Nephron (organoid): ENCODE measurements around the gene UBXN10.
A peak's percentile ranks its signal among the peaks of the same experiment; 100 is the strongest.

Source experiments
- H3K27ac Mint-ChIP-seq, 3 experiments: 2 replicates each; pipeline ENCODE4 v1.8.0; 2020; ENCODE audit warnings: mixed read lengths in 3 of 3, mild to moderate bottlenecking in 2 of 3, moderate library complexity in 1 of 3
- H3K27me3 Mint-ChIP-seq: 2 replicates; pipeline ENCODE4 v1.8.0; 2021; ENCODE audit warnings: low read depth, mild to moderate bottlenecking, moderate library complexity, mixed read lengths
- H3K36me3 Mint-ChIP-seq: 2 replicates; pipeline ENCODE4 v1.8.0; 2020; ENCODE audit warnings: low read depth, mixed read lengths
- H3K4me1 Mint-ChIP-seq: 2 replicates; pipeline ENCODE4 v1.8.0; 2020; ENCODE audit warnings: mixed read lengths
- H3K4me3 Mint-ChIP-seq, 3 experiments: 2 replicates each; pipeline ENCODE4 v1.8.0; 2020; ENCODE audit warnings: mild to moderate bottlenecking in 3 of 3, mixed read lengths in 3 of 3, moderate library complexity in 2 of 3
- H3K9me3 Mint-ChIP-seq: 2 replicates; pipeline ENCODE4 v1.8.0; 2020; ENCODE audit warnings: mixed read lengths
- CTCF ChIP-seq, 3 experiments: fragments of 200-600 bp; sonication (generic); IDR thresholded peaks; one replicate each; pipeline ENCODE4 v1.5.0; 2021; ENCODE audit warnings: antibody characterized with exemption in 3 of 3; ENCODE audit not compliant: unreplicated experiment in 3 of 3

Gene UBXN10

GRCh38 chr1:20183616-20184271 lies 2.2 kb upstream of the UBXN10 start:
- Mint-ChIP-seq H3K4me1 (peaks cover 43% of the 10 kb centered on the region), H3K36me3 (no peaks in the 10 kb centered on the region), H3K4me3 (peak overlapping the region; percentile 37 to 55 (median 40)), H3K27ac (no peak overlapping the region), H3K9me3 (no peaks in the 10 kb centered on the region), H3K27me3 (peaks cover 17% of the 10 kb centered on the region)
- no peak for TF ChIP-seq CTCF (IDR thresholded peaks at IDR 0.05; ENCODE audit: unreplicated experiment in 3 of 3)

GRCh38 chr1:20184481-20184900 lies 1.4 kb upstream of the UBXN10 start:
- H3K27me3 Mint-ChIP-seq: peaks cover 17% of the 10 kb centered on the region
- peak overlapping the region in 1 of 3 experiments; percentile 24 for H3K27ac Mint-ChIP-seq
- no peaks in the 10 kb centered on the region for H3K36me3 Mint-ChIP-seq
- peaks cover 45% of the 10 kb centered on the region for H3K4me1 Mint-ChIP-seq
- no peak for TF ChIP-seq CTCF (IDR thresholded peaks at IDR 0.05; ENCODE audit: unreplicated experiment in 3 of 3)
- no peaks in the 10 kb centered on the region for H3K9me3 Mint-ChIP-seq
- H3K4me3 Mint-ChIP-seq: peak overlapping the region; percentile 37 to 77 (median 55)

GRCh38 chr1:20184997-20185833 lies 681 bp upstream of the UBXN10 start:
- H3K9me3 Mint-ChIP-seq: no peaks in the 10 kb centered on the region
- TF ChIP-seq CTCF (IDR thresholded peaks at IDR 0.05; ENCODE audit: unreplicated experiment in 3 of 3): no peak
- peak overlapping the region; percentile 7 to 25 (median 11) for H3K27ac Mint-ChIP-seq
- no peaks in the 10 kb centered on the region for H3K36me3 Mint-ChIP-seq
- peaks cover 17% of the 10 kb centered on the region for H3K27me3 Mint-ChIP-seq
- H3K4me1 Mint-ChIP-seq: peaks cover 50% of the 10 kb centered on the region
- peak overlapping the region; percentile 65 to 77 (median 73) for H3K4me3 Mint-ChIP-seq

GRCh38 chr1:20187103-20187812 lies 1.4 kb downstream of the UBXN10 start:
- Mint-ChIP-seq H3K36me3 (no peaks in the 10 kb centered on the region), H3K4me3 (peak overlapping the region; percentile 76 to 85 (median 80)), H3K4me1 (peaks cover 53% of the 10 kb centered on the region), H3K27me3 (peaks cover 17% of the 10 kb centered on the region), H3K27ac (peak overlapping the region in 2 of 3 experiments; percentile 46 to 69), H3K9me3 (no peaks in the 10 kb centered on the region)
- no peak for TF ChIP-seq CTCF (IDR thresholded peaks at IDR 0.05; ENCODE audit: unreplicated experiment in 3 of 3)

- peaks cover 60% of the 10 kb centered on the region for H3K4me1 Mint-ChIP-seq
- peak overlapping the region in 1 of 3 experiments; percentile 6 for H3K4me3 Mint-ChIP-seq
- peaks cover 24% of the 10 kb centered on the region for H3K27me3 Mint-ChIP-seq
- TF ChIP-seq CTCF (IDR thresholded peaks at IDR 0.05; ENCODE audit: unreplicated experiment in 3 of 3): no peak
- peak overlapping the region in 2 of 3 experiments; percentile 46 to 69 for H3K27ac Mint-ChIP-seq
- no peaks in the 10 kb centered on the region for H3K9me3 Mint-ChIP-seq
- no peaks in the 10 kb centered on the region for H3K36me3 Mint-ChIP-seq
Observed at GRCh38 chr1:20187813-20188454, 2.0 kb downstream of the UBXN10 start.
